ENCODE measurements around the gene LNX1. TPM values are rescaled to one million over a fixed set of nuclear protein-coding genes. Genes with fewer than 3 reads are reported as not detected.

LNX1 gene
- total and polyA plus RNA-seq, 2 donors (not counting 1 experiment from before 2014, with no cell fraction given), result 0.48 to 1.3 TPM

GRCh38 chr4:53575552-53575951, 15.7 kb downstream of the LNX1 start:
- Histone ChIP-seq H3K4me3 (replicated peaks in 1 of 4; ENCODE audit: control extremely low read depth in 1 of 4, insufficient read depth in 1 of 4, low read depth in 3 of 4, low read length in 4 of 4) (no peak overlapping the region), H3K4me2 (ENCODE audit: extremely low read depth, insufficient read depth, low read length) (no peak overlapping the region), H3K79me2 (ENCODE audit: control insufficient read depth, insufficient read depth, low read length) (no peaks in the 10 kb centered on the region), H3K27me3 (ENCODE audit: control insufficient read depth, insufficient read depth, low read length) (no peaks in the 10 kb centered on the region), H3K27ac (ENCODE audit: insufficient read depth, low read length) (no peak overlapping the region), H3K4me1 (ENCODE audit: control insufficient read depth, extremely low read depth, insufficient read depth, low read length) (peaks cover 6% of the 10 kb centered on the region), H3K9me3 (ENCODE audit: control insufficient read depth, insufficient read depth, low read depth, low read length) (no peaks in the 10 kb centered on the region), H2AFZ (ENCODE audit: low read length) (no peak overlapping the region), H4K20me1 (ENCODE audit: control insufficient read depth, extremely low read depth, insufficient read depth, low read length) (no peaks in the 10 kb centered on the region), H3K9ac (ENCODE audit: insufficient read depth, low read length) (no peak overlapping the region), H3K36me3 (ENCODE audit: control insufficient read depth, insufficient read depth, low read length) (no peaks in the 10 kb centered on the region)
- no peak for TF ChIP-seq CTCF (conservative IDR thresholded peaks at IDR 0.05 in 1 of 2, IDR thresholded peaks at IDR 0.05 in 1 of 2; ENCODE audit: low read depth in 1 of 2, low read length in 2 of 2)
- no peak for TF ChIP-seq EZH2 (IDR thresholded peaks at IDR 0.05; ENCODE audit: low read length, missing control alignments)
- DNase-seq (ENCODE audit: low read depth in 2 of 2), result no peak

- H3K4me1 ChIP-seq (ENCODE audit: control insufficient read depth, extremely low read depth, insufficient read depth, low read length), result peaks cover 6% of the 10 kb centered on the region
- H3K4me3 ChIP-seq (replicated peaks in 1 of 4; ENCODE audit: control extremely low read depth in 1 of 4, insufficient read depth in 1 of 4, low read depth in 3 of 4, low read length in 4 of 4), result no peak overlapping the region
- H3K4me2 ChIP-seq (ENCODE audit: extremely low read depth, insufficient read depth, low read length), result no peak overlapping the region
Measured at GRCh38 chr4:53574528-53574927, 16.8 kb downstream of the LNX1 start.

GRCh38 chr4:53573696-53574095, 17.6 kb downstream of the LNX1 start:
- Histone ChIP-seq H3K79me2 (ENCODE audit: control insufficient read depth, insufficient read depth, low read length) (no peaks in the 10 kb centered on the region), H2AFZ (ENCODE audit: low read length) (no peak overlapping the region), H3K9ac (ENCODE audit: insufficient read depth, low read length) (no peak overlapping the region), H3K9me3 (ENCODE audit: control insufficient read depth, insufficient read depth, low read depth, low read length) (no peaks in the 10 kb centered on the region), H3K27ac (ENCODE audit: insufficient read depth, low read length) (no peak overlapping the region), H3K36me3 (ENCODE audit: control insufficient read depth, insufficient read depth, low read length) (no peaks in the 10 kb centered on the region), H3K4me1 (ENCODE audit: control insufficient read depth, extremely low read depth, insufficient read depth, low read length) (peaks cover 6% of the 10 kb centered on the region), H3K27me3 (ENCODE audit: control insufficient read depth, insufficient read depth, low read length) (no peaks in the 10 kb centered on the region), H3K4me2 (ENCODE audit: extremely low read depth, insufficient read depth, low read length) (no peak overlapping the region), H4K20me1 (ENCODE audit: control insufficient read depth, extremely low read depth, insufficient read depth, low read length) (no peaks in the 10 kb centered on the region), H3K4me3 (replicated peaks in 1 of 4; ENCODE audit: control extremely low read depth in 1 of 4, insufficient read depth in 1 of 4, low read depth in 3 of 4, low read length in 4 of 4) (no peak overlapping the region)
- DNase-seq (ENCODE audit: low read depth in 2 of 2), result peak in 1 of 2 donors; percentile 55
- TF ChIP-seq EZH2 (IDR thresholded peaks at IDR 0.05; ENCODE audit: low read length, missing control alignments), result no peak
- no peak for TF ChIP-seq CTCF (conservative IDR thresholded peaks at IDR 0.05 in 1 of 2, IDR thresholded peaks at IDR 0.05 in 1 of 2; ENCODE audit: low read depth in 1 of 2, low read length in 2 of 2)

More at GRCh38 chr4:53574528-53574927, 16.8 kb downstream of the LNX1 start:
- no peak for DNase-seq (ENCODE audit: low read depth in 2 of 2)
- no peaks in the 10 kb centered on the region for H3K79me2 ChIP-seq (ENCODE audit: control insufficient read depth, insufficient read depth, low read length)
- TF ChIP-seq EZH2 (IDR thresholded peaks at IDR 0.05; ENCODE audit: low read length, missing control alignments) (no peak), CTCF (conservative IDR thresholded peaks at IDR 0.05 in 1 of 2, IDR thresholded peaks at IDR 0.05 in 1 of 2; ENCODE audit: low read depth in 1 of 2, low read length in 2 of 2) (no peak)
- no peak overlapping the region for H3K27ac ChIP-seq (ENCODE audit: insufficient read depth, low read length)
- H3K27me3 ChIP-seq (ENCODE audit: control insufficient read depth, insufficient read depth, low read length), result no peaks in the 10 kb centered on the region
- no peaks in the 10 kb centered on the region for H3K36me3 ChIP-seq (ENCODE audit: control insufficient read depth, insufficient read depth, low read length)
- H3K9me3 ChIP-seq (ENCODE audit: control insufficient read depth, insufficient read depth, low read depth, low read length), result no peaks in the 10 kb centered on the region
- H4K20me1 ChIP-seq (ENCODE audit: control insufficient read depth, extremely low read depth, insufficient read depth, low read length), result no peaks in the 10 kb centered on the region
- H3K9ac ChIP-seq (ENCODE audit: insufficient read depth, low read length), result no peak overlapping the region
- H2AFZ ChIP-seq (ENCODE audit: low read length), result no peak overlapping the region

Data from fibroblast of lung (primary cell).